Heart right ventricle (tissue), 16 donors: Measurements from ENCODE around the gene ANKRD65. TPM values are rescaled to one million over a fixed set of nuclear protein-coding genes. Genes with fewer than 3 reads are reported as not detected.
"Not testable (repeated sequence)": the region's sequence is repeated elsewhere in the genome, so short reads cannot be mapped to it uniquely, and the experiment has no call there.

Source experiments
- ATAC-seq, 8 donors: fragments of 200-7000 bp; cut with Tn5 transposase; one replicate each; pipeline ENCODE4 v1.9.1; 2020; ENCODE audit warnings: mild to moderate bottlenecking in 8 of 8, moderate library complexity in 8 of 8, moderate number of reproducible peaks in 1 of 8
- DNase-seq, 2 donors: peaks; one replicate each; pipeline ENCODE4 v3.0.0-alpha.2; 2020
- H3K27ac ChIP-seq, 10 donors: fragments of 200-600 bp; sonication (generic) in 2 of 10; one replicate each; pipeline versions ENCODE4 v1.5.0 to v1.8.0; 2020 to 2022; ENCODE audit warnings: mild to moderate bottlenecking in 3 of 10
- H3K27me3 ChIP-seq, 7 donors: fragments of 200-600 bp; one replicate each; pipeline ENCODE4 v1.8.0; 2021 to 2022; ENCODE audit warnings: mild to moderate bottlenecking in 2 of 7
- H3K36me3 ChIP-seq, 9 donors: fragments of 200-600 bp; sonication (generic) in 1 of 9; one replicate each; pipeline versions ENCODE4 v1.5.0 to v1.8.0; 2020 to 2022; ENCODE audit warnings: mild to moderate bottlenecking in 2 of 9
- H3K4me1 ChIP-seq, 9 donors: fragments of 200-600 bp; sonication (generic) in 1 of 9; one replicate each; pipeline versions ENCODE4 v1.5.0 to v1.8.0; 2020 to 2022; ENCODE audit warnings: mild to moderate bottlenecking in 4 of 9
- H3K4me3 ChIP-seq, 10 donors: fragments of 200-600 bp; sonication (generic) in 2 of 10; one replicate each; pipeline versions ENCODE4 v1.5.0 to v1.8.0; 2020 to 2022; ENCODE audit warnings: mild to moderate bottlenecking in 7 of 10, moderate library complexity in 2 of 10
- H3K9me3 ChIP-seq, 11 donors: fragments of 200-600 bp in 10 of 11; sonication (generic) in 2 of 11; one replicate each; pipeline versions ENCODE4 v1.5.0 to v1.8.0; 2013 to 2022; ENCODE audit warnings: mild to moderate bottlenecking in 2 of 11, control low read depth in 1 of 11, moderate library complexity in 1 of 11
- CTCF ChIP-seq, 9 donors: fragments of 200-600 bp; sonication (generic) in 2 of 9; IDR thresholded peaks; one replicate each; pipeline versions ENCODE4 v1.5.0 to v1.8.0; 2021 to 2022; ENCODE audit warnings: antibody characterized with exemption in 9 of 9, mild to moderate bottlenecking in 5 of 9, moderate library complexity in 1 of 9
- WGBS, 2 donors: extraction: QIAGEN DNeasy Blood & Tissue Kit; methylation state at CpG; one replicate each; pipeline ENCODE4 v1.1.7; 2013; ENCODE audit warnings: inconsistent platforms in 1 of 2; 5-methylcytosine and 5-hydroxymethylcytosine counted together
- intact Hi-C, 10 donors: fragments of 100-400 bp; cut with DNase I; formaldehyde crosslinking; loops; one replicate each; pipeline versions ENCODE4 v1.11.1 to v1.14.2; 2022
- polyA plus RNA-seq, 2 donors: library from polyadenylated mRNA; stranded (reverse); fragments of 200-250 nt; gene quantifications; one replicate each; pipeline ENCODE4 v1.2.3, GENCODE V29; 2013
- total RNA-seq, 10 donors: library from RNA; stranded (reverse); fragmentation: NEBNext Ultra II Directional in 3 of 10; extraction: Animal tissue kit (Norgen Biotek cat#: 25700) in 3 of 10; gene quantifications; one replicate each; pipeline versions ENCODE4 v1.2.1 to v1.2.4, GENCODE V29; 2021 to 2023
- donor health status: Arrhythmogenic right ventricular cardiomyopathy.
- donor health status: ischemic (EF 13 %, LVEDD 7.1; RV severe dilation, severe dysfunction).
- donor health status: healthy with polysubstance abuse.
- donor health status: DM: no; HTN: yes; CAD: no.
- donor health status: DM: no; HTN: no; CAD: no.
- donor health status: ischemic (EF 25% LVEDD 6.9; RV normal size, moderate dysfunction).
- donor health status: ischemic (EF 25% LVEDD 5.7; RV mildly dilated, moderate dysfunction).
- donor health status: healthy.
- donor health status: DM: yes; HTN: yes; CAD: no.
- donor health status: Ischemic cardiomyopathy.
- donor health status: ischemic (EF 35%, LVEDD 5.7; RV mildly dilated, moderate dysfunction).
- donor health status: nonischemic (EF 11% LVEDD 7.7; RV severe dilation, severe dysfunction).
- donor health status: DM: yes; HTN: yes; CAD: no.
- donor health status: PGD.
- donor health status: ischemic (EF 29% LVEDD 5.4; RV normal size, mild dysfunction).
- donor health status: nonischemic (EF 23%, LVEDD 6.1; RV moderate dilation, normal function).

ANKRD65 gene
- total and polyA plus RNA-seq, 12 donors = 0.37 to 3.1 (median 1.8) TPM

DNA sequence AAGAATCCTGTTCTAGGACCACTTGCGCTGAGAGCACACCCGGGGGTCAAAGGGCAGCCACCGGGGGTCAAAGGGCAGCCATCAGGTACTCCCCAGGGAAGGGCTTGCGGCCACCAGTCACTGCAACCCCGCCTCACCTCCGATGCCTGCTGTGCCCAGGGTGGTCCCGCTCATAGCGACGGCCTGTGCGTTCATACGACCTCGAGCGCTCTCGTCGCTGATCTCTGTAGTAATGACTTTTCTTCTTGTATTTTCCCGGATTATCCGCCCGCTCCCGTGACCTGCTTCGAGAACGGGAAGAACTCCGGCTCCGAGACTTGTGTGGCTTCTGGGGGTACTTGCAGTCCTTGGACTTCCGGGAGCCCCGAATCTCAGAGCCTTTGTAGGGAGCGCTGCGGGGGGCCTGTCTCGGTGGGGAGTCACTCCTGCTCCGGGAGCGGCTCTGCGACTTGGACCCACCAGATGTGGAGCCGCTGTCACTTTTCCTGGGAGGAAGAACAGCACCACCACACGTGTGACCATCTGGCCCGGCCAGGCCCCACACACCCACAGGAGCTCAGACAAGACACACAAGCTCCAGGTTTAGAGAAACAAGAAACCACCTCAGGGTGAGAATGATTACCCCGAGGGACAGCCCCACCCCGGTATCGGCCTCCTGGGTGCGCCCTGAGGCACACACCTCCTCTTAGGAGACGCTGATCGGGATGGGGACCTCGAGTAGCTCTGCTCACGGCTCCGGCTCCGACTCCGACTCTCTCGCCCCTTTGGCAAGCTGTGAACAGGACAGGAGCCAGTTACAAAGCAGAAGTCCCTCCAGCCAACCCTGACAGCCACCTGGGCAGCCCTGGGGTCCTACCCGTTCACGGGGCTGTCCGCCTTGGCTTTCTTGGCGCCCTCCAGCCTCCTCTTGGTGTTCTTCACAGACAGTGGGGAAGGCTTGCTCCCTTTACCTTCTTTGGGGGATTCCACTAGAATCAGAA is 33.7 kb downstream of the ANKRD65 start:
- DNase-seq (no peak), ATAC-seq (peak in 1 of 8 donors; percentile 20)

GRCh38 chr1:1385931-1386330 is 35.1 kb downstream of the ANKRD65 start:
- Histone ChIP-seq H3K27ac (no peak overlapping the region), H3K4me3 (no peak overlapping the region), H3K27me3 (no peaks in the 10 kb centered on the region), H3K9me3 (no peaks in the 10 kb centered on the region), H3K4me1 (peaks cover 0 to 12% (median 5%) of the 10 kb centered on the region in 9 donors), H3K36me3 (peaks cover 14 to 73% (median 56%) of the 10 kb centered on the region in 9 donors)
- intact Hi-C loops = no loop called here
- no peak for ATAC-seq
- 92 to 94% methylated on average over 8 of the region's 8 CpGs for WGBS, 2 donors
- no peak for DNase-seq
- TF ChIP-seq CTCF (IDR thresholded peaks at IDR 0.05) = no peak

More for the DNA sequence above, 33.7 kb downstream of the ANKRD65 start:
- no peak overlapping the region for H3K27ac ChIP-seq
- peaks cover 0 to 18% (median 9%) of the 10 kb centered on the region in 9 donors for H3K4me1 ChIP-seq
- no peak overlapping the region for H3K4me3 ChIP-seq
- H3K27me3 ChIP-seq = no peaks in the 10 kb centered on the region
- intact Hi-C loops = no loop called here
- no peak for TF ChIP-seq CTCF (IDR thresholded peaks at IDR 0.05)
- H3K36me3 ChIP-seq = peaks cover 14 to 86% (median 70%) of the 10 kb centered on the region in 9 donors
- WGBS, 2 donors = 95 to 97% methylated on average over 50 of the region's 50 CpGs
- no peaks in the 10 kb centered on the region for H3K9me3 ChIP-seq

GRCh38 chr1:1385339-1385738 is 35.7 kb downstream of the ANKRD65 start:
- intact Hi-C loops, H3K4me1 ChIP-seq, H3K27me3 ChIP-seq, H3K27ac ChIP-seq, DNase-seq, ATAC-seq, H3K9me3 ChIP-seq, H3K4me3 ChIP-seq: not testable (repeated sequence)
- WGBS, 2 donors = 94 to 96% methylated on average over 29 of the region's 29 CpGs
- H3K36me3 ChIP-seq = peaks cover 14 to 73% (median 50%) of the 10 kb centered on the region in 9 donors

DNA sequence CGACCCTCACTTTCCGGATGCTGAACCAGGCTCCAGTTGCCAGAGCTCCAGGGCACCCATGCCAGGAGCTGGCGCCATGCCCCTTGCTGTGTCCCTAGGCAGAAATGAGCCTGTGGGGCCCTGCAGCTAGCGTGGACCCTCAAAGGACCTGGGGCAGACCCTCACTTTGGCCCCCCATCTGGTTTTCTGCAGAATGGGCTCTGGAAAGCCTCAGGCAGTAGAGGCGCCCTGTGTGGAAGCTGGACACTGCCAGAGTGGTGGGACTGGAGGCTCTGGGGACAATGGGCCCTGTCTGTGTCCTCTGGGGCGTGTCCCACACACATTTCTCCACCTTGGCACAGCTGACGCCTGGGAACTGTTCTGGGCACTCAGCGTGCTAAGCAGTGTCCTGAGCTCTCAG is 39.8 kb downstream of the ANKRD65 start:
- peaks cover under 1 to 33% (median 10%) of the 10 kb centered on the region in 9 donors for H3K36me3 ChIP-seq
- ATAC-seq (peak in 2 of 8 donors; percentile 2 to 6), DNase-seq (no peak)
- 80 to 82% methylated on average over 8 of the region's 8 CpGs for WGBS, 2 donors
- H3K27me3 ChIP-seq = no peaks in the 10 kb centered on the region
- intact Hi-C loops = no loop called here
- TF ChIP-seq CTCF (IDR thresholded peaks at IDR 0.05) = no peak
- H3K4me3 ChIP-seq = no peak overlapping the region
- H3K9me3 ChIP-seq = no peaks in the 10 kb centered on the region
- H3K27ac ChIP-seq = peak overlapping the region in 1 of 10 donors; percentile 58
- peaks cover 0 to 2% (median 0%) of the 10 kb centered on the region in 9 donors for H3K4me1 ChIP-seq
